GM12873 (cell line): ENCODE measurements around the gene ELF3.

Source experiments
- TF ChIP-seq, protein P1 (sequence below): IDR thresholded peaks from 2 replicates; pipeline ENCODE4 v1.5.1; 2012; ENCODE audit warnings: low read depth, mild to moderate bottlenecking, moderate library complexity, low read length, control low read depth; ENCODE audit not compliant: insufficient read depth; ENCODE audit errors: missing control alignments

Gene ELF3

DNA sequence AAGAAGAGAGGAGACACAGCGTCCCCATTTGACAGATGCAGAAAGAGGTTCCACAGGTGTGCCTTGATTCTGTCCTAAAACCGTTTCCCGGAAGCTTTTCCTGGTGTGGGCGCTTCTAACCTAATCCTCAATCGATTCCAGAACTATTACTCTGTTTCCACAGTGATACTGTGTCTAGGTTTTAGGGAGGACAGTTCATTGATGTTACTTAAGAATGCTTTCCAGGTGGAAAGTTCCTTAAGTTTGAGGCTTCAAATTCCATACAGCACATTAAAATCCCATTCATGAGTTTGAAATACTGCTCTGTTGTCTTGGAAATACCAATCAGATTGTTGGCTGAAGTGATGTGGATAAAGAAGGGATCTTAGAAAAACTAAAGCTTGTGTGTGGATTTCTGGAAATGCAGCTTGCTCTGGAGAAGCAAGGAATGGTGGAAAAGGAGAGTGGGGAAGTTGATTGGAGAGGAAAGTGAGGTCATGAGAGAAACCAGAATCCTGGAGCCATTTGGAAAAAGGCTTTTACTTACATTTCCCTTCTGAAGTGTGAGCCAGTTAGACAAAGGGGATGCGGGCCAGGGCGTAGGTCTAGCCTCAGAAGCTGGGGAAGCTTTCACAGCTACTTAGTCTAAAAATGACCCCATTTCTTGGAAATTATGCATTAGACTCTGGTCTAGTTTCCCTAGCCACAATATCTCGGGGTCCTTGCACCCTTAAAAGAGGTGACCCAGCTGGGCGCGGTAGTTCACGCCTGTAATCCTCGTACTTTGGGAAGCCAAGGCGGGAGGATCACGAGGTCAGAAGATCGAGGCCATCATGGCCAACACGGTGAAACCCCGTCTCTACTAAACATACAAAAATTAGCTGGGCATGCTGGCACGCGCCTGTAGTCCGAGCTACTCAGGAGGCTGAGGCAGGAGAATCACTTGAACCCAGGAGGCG lies 6.7 kb downstream of the ELF3 start:
- TF ChIP-seq, protein P1, sequence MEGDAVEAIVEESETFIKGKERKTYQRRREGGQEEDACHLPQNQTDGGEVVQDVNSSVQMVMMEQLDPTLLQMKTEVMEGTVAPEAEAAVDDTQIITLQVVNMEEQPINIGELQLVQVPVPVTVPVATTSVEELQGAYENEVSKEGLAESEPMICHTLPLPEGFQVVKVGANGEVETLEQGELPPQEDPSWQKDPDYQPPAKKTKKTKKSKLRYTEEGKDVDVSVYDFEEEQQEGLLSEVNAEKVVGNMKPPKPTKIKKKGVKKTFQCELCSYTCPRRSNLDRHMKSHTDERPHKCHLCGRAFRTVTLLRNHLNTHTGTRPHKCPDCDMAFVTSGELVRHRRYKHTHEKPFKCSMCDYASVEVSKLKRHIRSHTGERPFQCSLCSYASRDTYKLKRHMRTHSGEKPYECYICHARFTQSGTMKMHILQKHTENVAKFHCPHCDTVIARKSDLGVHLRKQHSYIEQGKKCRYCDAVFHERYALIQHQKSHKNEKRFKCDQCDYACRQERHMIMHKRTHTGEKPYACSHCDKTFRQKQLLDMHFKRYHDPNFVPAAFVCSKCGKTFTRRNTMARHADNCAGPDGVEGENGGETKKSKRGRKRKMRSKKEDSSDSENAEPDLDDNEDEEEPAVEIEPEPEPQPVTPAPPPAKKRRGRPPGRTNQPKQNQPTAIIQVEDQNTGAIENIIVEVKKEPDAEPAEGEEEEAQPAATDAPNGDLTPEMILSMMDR, result no peak

DNA sequence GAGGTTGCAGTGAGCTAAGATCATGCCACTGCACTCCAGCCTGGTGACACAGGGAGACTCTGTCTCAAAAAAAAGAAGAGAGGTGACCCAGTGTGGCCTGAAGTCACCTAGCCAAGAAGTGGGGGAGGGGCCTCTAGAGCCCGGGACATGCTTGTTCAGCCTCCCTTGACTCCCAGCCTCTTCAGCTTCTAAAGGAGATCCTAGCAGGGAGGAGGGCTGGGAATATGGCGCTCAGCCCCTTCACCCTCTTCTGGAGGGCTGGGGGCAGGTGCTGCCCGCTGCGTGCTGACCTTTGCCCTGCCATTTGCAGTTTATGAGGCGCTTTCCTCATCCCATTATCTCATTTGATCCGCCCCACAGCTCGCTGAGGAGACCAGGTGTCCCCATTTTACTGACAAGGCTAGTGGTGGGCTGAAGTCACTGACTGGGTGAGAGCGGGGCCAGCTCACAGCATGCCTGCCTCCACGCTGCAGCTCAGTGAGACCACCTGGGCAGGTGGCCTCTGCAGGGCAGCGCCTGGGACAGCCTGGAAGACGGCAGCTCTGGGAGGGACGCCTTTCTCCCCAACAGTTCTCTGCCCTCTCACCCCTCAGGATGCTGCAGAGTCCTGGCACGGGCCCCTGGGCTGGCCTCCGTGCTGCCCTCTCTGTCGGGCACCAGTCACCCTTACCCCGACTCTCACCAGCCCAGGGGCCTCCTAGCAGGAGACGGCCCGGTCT lies 7.5 kb downstream of the ELF3 start:
- TF ChIP-seq, protein P1, result no peak

DNA sequence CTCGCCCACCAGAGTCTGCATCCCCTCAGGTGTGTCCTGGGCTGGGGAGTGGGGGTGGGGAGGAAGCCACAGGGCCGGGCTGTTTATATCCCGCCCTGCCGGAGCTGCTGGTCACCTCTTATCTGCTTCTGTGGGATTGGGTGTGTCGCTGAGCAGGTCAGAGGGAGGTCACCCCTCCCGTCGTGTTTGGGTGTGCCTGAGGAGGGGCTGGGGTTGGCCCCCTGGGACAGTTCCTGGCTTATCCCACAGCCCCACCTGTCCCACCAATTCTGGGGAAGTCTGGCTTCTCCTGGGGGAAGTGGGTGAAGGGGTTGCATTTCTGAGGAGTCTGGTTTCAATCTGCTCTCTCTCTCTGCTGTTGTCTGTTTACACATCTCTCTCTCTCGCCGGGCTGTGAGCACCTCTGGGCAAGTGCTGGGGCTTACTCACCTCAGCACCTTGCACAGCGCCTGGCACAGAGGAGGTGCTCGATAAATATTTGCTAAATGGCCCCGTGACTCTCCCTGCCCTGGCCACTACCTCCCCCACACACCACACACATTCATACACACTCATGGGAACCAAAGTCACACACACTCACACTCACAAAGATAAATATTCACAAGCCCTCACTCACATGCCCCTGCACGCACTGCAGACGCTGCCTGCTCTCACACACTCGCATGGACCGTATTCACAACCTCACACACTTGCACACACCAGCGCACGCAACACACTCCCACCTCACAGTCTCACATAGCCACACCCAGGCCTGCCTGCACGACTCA lies 8.3 kb downstream of the ELF3 start:
- TF ChIP-seq, protein P1, result no peak

DNA sequence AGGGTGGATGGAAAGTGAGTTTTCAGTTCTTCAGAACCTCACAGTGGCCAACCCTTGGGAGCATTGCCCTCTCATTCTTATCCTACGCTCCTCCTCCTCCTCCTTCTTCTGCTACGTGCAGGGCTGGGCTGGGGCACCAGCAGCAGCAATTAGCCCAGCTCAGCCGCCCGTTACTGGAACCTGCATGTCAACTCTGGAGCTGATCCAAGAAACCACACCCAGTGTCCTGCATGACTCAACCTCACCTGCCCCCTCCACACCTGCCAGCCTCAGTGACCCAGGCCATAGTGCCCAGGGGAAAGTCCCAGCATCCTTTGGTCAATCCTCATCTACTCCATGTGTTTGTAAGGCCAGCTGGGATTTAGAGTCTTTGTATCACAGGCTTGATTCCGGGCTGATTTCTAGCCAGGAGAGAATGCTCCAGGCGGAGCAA lies 12.6 kb downstream of the ELF3 start:
- TF ChIP-seq, protein P1, result no peak

DNA sequence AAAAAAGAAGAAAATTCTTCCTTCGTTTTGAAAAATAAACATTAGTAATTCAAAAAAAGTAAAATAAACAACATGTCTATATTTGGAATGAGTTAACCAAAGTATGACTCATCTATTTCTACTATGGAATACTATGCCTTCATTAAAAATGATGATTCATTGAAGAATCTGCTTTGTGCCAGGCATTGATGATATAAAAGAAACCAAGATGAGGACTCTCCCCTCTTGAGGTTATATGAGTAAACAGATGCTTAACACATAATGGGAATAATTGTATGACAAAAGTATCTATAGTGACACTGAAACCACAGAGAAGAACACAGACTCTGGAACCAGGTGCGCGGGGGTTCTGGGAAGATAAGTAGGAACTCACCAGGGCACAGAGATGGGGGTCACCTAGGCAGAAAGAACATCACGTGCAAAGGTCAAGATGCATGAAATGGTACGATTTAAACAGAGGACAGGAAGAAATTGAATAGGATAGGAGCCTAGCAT lies 18.8 kb downstream of the ELF3 start:
- TF ChIP-seq, protein P1, result no peak

DNA sequence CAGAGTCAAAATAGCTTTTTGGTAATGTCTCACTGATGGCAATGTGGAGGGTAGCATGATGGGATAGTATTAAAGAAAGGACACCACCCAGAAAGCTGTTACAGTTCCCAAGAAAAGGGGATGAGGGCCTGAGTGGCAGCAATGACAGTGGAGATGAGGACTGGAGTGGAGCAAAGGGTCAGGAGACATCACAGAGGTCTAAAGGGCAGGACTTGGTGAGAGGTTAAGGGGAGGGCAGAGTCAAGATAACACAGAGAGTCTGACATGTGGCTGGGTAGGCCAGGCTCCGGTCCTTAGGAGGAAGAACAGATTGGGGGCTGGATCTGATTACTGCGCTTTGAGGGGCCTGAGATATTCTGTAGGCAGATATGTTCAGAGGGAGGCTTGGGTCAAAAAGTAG lies 19.3 kb downstream of the ELF3 start:
- TF ChIP-seq, protein P1, result no peak
